GM12878 (cell line): ENCODE measurements around the gene REL. TPM values are rescaled to one million over a fixed set of nuclear protein-coding genes. Genes with fewer than 3 reads are reported as not detected.
A peak's percentile ranks its signal among the peaks of the same experiment; 100 is the strongest.

ENCODE experiments used
- BACH1 ChIP-seq: fragments of 450-650 bp; IDR thresholded peaks from 2 replicates; pipeline ENCODE4 v1.6.1; 2017; ENCODE audit warnings: mild to moderate bottlenecking, borderline replicate concordance
- CREM ChIP-seq: IDR thresholded peaks from 2 replicates; pipeline ENCODE4 v1.6.1; 2014; ENCODE audit warnings: antibody characterized with exemption, low read depth
- E2F8 ChIP-seq: fragments of 450-650 bp; IDR thresholded peaks from 2 replicates; pipeline ENCODE4 v1.6.1; 2018; ENCODE audit warnings: mild to moderate bottlenecking, low read depth, moderate library complexity; ENCODE audit not compliant: partially characterized antibody
- EED ChIP-seq: sonication (generic); IDR thresholded peaks from 2 replicates; pipeline ENCODE4 v1.6.1; 2016; ENCODE audit warnings: antibody characterized with exemption, low read depth
- HDAC2 ChIP-seq: fragments of 200-600 bp; sonication (generic); IDR thresholded peaks from 2 replicates; pipeline ENCODE4 v1.6.1; 2017
- HDGF ChIP-seq: fragments of 450-650 bp; IDR thresholded peaks from 2 replicates; pipeline ENCODE4 v1.6.1; 2016; ENCODE audit warnings: antibody characterized with exemption
- MYC ChIP-seq: IDR thresholded peaks from 2 replicates; pipeline ENCODE4 v1.6.1; 2011; ENCODE audit warnings: mild to moderate bottlenecking, low read length, moderate library complexity, inconsistent platforms; ENCODE audit not compliant: insufficient read depth, insufficient replicate concordance, insufficient read length, severe bottlenecking
- NFYB ChIP-seq: IDR thresholded peaks from 2 replicates; pipeline ENCODE4 v1.6.1; 2011; ENCODE audit warnings: low read depth, mild to moderate bottlenecking, low read length, improper control_type of control experiment, moderate library complexity; ENCODE audit not compliant: insufficient read depth
- NKRF ChIP-seq: fragments of 450-650 bp; conservative IDR thresholded peaks from 2 replicates; pipeline ENCODE4 v1.6.1; 2017; ENCODE audit warnings: mild to moderate bottlenecking, moderate library complexity
- NR2F1 ChIP-seq: fragments of 450-650 bp; conservative IDR thresholded peaks from 2 replicates; pipeline ENCODE4 v1.6.1; 2017; ENCODE audit warnings: mild to moderate bottlenecking
- PKNOX1 ChIP-seq: fragments of 450-650 bp; IDR thresholded peaks from 2 replicates; pipeline ENCODE4 v1.6.1; 2016; ENCODE audit warnings: mild to moderate bottlenecking
- POLR2A ChIP-seq: IDR thresholded peaks from 2 replicates; pipeline ENCODE4 v1.6.1; 2011; ENCODE audit warnings: low read depth, mild to moderate bottlenecking, low read length
- RB1 ChIP-seq: fragments of 450-650 bp; formaldehyde crosslinking; IDR thresholded peaks from 2 replicates; pipeline ENCODE4 v1.6.1; 2017; ENCODE audit warnings: mild to moderate bottlenecking, borderline replicate concordance
- RELA ChIP-seq: fragments of 450-650 bp; IDR thresholded peaks from 2 replicates; pipeline ENCODE4 v1.8.0; 2014; ENCODE audit warnings: borderline replicate concordance; ENCODE audit not compliant: partially characterized antibody
- SIN3A ChIP-seq: IDR thresholded peaks from 2 replicates; pipeline ENCODE4 v1.6.1; 2012; ENCODE audit warnings: low read depth, low read length, improper control_type of control experiment
- TBL1XR1 ChIP-seq: IDR thresholded peaks from 2 replicates; pipeline ENCODE4 v1.6.1; 2012; ENCODE audit warnings: low read depth, low read length, improper control_type of control experiment
- TCF12 ChIP-seq: IDR thresholded peaks from 2 replicates; pipeline ENCODE4 v1.6.1; 2011; ENCODE audit warnings: low read depth, mild to moderate bottlenecking, low read length
- ZBTB40 ChIP-seq: fragments of 450-650 bp; IDR thresholded peaks from 2 replicates; pipeline ENCODE4 v1.6.1; 2016; ENCODE audit warnings: mild to moderate bottlenecking, moderate library complexity, borderline replicate concordance
- polyA plus RNA-seq, 11 experiments: library from polyadenylated mRNA; depleted of rRNA in 4 of 11; unstranded in 6 of 11; stranded (reverse) in 5 of 11; fragments of >200 nt; fragmentation: Nextera tagmentation in 4 of 11; fragmentation: Illumina TruSeq in 1 of 11; extraction: Ambion mirVana in 4 of 11; extraction: Trizol in 1 of 11; gene quantifications; 1 replicate in 1 of 11; 2 replicates in 10 of 11; pipeline versions ENCODE4 v1.2.1 to v1.2.3, GENCODE V29; 2011 to 2016; ENCODE audit warnings: inconsistent platforms in 2 of 11, missing spikeins in 2 of 11, low read depth in 1 of 11
- total RNA-seq, 4 experiments: library from RNA; depleted of rRNA in 3 of 4; stranded (reverse); fragments of >200 nt in 3 of 4; fragmentation: Illumina TruSeq in 1 of 4; extraction: Trizol in 1 of 4; gene quantifications; 2 replicates each; pipeline versions ENCODE4 v1.2.1 to v1.2.3, GENCODE V29; 2013 to 2021

REL gene
- total and polyA plus RNA-seq, 10 of the 15 experiments (the other 5 are each of a cell fraction or from before 2014, with no cell fraction given): 6.3 to 52.4 (median 26.6) TPM

GRCh38 chr2:60881047-60881932 lies at the start of gene REL (continued):
- TF ChIP-seq ZBTB40 (no peak), RELA (peak; percentile 96), POLR2A (peak; percentile 96), TBL1XR1 (no peak), RB1 (0 out of 2 replicates have a peak, but pooled peaks have one; percentile 13), EED (peak; percentile 82; the same call in 1 of the 2 replicates), MYC (no peak), NFYB (no peak), NR2F1 (peak; percentile 92), SIN3A (peak; percentile 72), E2F8 (peak; percentile 9), BACH1 (peak; percentile 75), TCF12 (peak; percentile 58; the same call in 1 of the 2 replicates), NKRF (peak; percentile 72; the same call in 1 of the 2 replicates), PKNOX1 (peak; percentile 8; the same call in 1 of the 2 replicates), HDGF (peak; percentile 31), HDAC2 (no peak), CREM (peak; percentile 90)
